ENCODE data around the gene TMEM141.

The TMEM141 gene

GRCh38 chr9:136842380-136842948 is 51.3 kb downstream of the TMEM141 start, which contains the start of gene AJM1:
AJM1 (plus strand) TSS chr9:136842478; CDS start chr9:136844415, 1,937 bp downstream.
- FAIRE-seq = peak; percentile 90
- peak; percentile 97 for DNase-seq (ENCODE audit: insufficient read length, low spot score)

Data from GM19239 (cell line).